Astrocyte of the hippocampus (primary cell): ENCODE results near the gene ATP2C1.
A peak's percentile ranks its signal among the peaks of the same experiment; 100 is the strongest.
"Not testable (repeated sequence)": the region's sequence is repeated elsewhere in the genome, so short reads cannot be mapped to it uniquely, and the experiment has no call there.

Experiments used
- DNase-seq: peaks from one replicate; pipeline ENCODE4 v3.0.0; 2011; ENCODE audit warnings: low read depth, low spot score

ATP2C1 gene

DNA sequence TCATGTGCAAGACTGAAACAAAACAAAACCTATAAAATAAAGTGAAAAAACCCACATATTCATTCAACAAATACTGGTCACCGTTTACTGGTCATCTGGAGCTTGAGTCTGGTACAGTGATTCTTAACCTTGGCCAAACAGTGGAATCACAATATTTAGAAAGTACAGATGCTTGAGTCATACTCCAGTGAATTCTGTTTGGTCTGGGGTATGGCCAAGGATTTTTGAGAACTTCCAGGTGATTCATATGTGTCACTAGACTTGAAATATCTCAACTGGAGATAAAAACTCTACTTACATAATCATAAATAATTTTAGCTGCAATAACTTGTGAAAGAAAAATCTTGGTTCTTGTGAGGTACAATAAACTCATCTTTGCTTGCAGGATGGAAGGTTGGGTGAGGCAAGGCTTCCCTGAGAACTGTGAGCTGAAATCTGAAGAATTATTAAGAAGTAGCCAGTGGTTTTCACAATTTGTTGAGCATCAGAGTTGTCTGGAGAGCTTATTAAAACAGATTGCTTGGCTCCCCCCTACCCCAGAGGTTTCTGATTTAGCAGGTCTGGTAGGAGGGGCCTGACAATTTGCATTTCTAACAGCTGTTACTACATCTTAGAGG lies 142.4 kb downstream of the ATP2C1 start:
- DNase-seq: peak; percentile 69

DNA sequence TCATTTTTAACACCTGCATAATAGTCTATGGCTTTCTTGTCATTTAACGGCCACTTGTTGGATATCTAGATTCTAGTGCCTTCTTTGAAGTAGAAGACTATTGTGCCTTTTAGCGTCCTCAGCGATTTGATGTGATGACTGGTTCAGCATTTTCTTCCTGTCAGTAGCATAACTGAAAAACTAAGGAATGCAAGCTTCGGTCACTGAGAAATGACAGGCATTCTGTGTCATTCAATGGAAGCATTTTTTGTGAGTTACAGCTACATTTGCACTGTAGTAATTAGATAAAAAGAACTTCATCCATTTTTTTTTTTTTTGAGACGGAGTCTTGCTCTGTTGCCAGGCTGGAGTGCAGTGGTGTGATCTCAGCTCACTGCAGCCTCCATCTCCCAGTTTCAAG lies 143.1 kb downstream of the ATP2C1 start:
- DNase-seq: peak; percentile 79

DNA sequence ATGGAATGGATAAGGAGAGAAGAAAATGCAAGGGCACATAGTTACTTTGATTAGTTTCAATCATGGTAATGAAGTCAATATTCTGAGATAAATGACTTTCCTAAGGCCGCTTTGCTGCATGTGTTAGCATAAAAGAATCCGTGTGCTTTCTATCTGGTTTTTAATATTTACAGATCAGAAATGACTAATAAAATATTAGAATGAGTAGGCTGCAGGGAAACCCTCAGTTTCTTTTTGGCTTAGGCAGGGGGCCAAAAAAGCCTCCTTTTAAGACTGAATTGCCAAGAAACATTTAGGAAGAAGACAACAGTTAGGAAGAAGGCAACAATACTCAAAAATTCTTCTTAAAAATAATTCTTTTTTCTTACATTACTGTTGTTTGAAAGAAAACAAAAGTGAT lies 144.4 kb downstream of the ATP2C1 start:
- no peak for DNase-seq

DNA sequence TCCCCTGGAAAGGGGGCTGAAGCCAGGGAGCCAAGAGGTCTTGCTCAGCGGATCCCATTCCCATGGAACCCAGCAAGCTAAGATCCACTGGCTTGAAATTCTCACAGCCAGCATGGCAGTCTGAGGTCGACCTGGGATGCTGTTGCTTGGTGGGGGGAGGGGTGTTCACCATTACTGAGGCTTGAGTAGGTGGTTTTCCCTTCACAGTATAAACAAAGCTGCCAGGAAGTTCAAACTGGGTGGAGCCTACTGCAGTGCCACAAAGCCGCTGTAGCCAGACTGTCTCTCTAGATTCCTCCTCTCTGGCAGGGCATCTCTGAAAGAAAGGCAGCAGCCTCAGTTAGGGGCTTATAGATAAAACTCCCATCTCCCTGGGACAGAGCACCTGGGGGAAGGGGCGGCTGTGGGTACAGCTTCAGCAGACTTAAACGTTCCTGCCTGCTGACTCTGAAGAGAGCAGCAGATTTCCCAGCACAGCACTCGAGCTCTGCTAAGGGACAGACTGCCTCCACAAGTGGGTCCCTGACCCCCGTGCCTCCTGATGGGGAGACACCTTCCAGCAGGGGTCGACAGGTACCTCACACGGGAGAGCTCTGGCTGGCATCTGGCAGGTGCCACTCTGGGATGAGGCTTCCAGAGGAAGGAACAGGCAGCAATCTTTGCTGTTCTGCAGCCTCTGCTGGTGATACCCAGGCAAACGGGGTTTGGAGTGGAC lies 148.5 kb downstream of the ATP2C1 start:
- DNase-seq: not testable (repeated sequence)

DNA sequence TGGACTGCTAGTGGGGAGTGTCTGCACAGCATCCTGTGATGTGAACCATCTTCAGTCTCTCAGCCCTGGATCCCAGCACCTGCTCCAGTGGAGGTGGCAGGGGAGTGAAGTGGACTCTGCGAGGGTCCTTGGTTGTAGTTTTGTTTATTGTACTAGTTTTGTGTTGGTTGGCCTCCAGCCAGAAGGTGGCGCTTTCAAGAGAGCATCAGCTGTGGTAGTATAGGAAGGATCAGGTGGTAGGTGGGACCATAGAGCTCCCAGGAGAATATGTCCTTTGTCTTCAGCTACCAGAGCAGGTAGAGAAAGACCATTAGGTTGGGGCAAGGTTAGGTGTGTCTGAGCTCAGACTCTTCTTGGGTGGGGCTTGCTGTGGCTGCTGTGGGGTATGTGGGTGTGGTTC lies 153.7 kb downstream of the ATP2C1 start:
- DNase-seq: no peak

DNA sequence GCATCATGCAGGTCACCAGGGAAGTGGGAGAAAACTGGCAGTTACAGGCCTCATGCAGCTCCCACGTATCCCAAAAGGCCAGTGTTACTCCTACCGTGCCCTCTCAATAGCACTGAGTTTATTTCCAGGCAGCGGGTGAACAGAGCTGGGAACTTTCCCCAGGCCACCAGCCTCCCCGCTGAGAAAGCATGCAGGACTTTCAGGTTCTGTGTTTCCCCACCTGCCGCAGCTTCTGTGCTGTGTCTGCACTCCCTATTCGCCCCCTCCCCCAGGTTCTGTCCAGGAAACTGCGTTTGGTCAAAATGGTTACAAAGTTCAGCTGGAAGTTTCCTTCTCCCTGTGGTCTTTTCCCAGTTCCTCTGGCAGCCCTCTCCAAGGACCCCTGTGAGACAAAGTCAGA lies 154.1 kb downstream of the ATP2C1 start:
- DNase-seq: no peak

DNA sequence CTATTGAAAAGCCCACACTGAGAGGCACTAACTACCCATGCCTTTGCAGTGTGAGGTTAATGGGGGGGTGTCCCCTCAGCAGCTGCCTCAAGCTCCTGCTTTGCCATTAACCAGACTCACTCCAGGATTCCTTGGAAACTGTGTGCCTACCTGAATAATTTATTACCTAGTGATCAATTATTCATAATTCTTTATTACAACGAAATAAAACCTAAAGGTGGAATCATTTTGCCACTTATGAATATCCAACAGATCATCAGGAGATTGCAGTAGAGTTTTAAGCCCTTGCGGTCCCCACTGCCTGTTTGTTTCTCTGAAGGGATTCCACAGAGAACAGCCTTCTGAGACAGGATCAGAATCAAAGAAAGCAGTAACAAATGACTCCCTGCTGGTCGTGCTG lies 156.1 kb downstream of the ATP2C1 start:
- DNase-seq: no peak

DNA sequence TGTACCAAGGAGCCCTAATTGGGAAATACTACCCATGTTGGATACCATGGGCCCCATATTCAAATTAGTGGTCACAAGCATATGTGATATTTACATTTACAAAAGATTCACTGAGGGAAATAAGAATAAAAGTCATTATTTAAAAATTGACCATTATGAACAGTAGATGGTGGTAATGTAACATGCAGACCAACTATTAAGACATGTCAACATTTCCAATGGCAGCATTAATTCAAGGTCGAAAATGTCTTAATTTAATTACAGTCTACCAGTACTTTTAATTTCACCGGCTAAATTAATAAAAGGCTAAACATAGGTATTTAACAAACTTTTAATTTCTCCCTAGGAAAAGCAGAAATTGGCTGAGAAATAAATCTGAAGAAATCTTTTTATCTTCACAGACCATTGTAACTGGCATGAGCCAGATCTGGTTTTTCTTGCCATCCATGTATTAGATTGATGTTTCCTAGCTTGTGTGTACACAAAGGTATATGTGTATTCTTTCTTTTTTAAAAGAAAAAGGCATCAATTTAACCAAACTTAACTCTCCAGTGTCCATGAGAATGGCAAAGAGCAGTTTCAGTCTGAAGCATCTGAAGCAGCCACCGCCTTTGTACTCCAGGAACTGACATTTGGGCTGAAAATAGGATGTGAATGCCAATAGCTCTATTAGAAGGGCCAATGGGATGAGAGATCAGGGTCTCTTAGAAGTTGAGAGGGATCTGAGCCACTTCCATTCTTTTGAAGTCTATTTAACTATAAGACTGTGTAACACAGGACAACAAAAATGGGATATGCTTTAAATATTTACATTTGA lies 159.4 kb downstream of the ATP2C1 start:
- peak; percentile 25 for DNase-seq
